Cardiac muscle cell (in vitro differentiated cells and primary cell): ENCODE data around the gene RGS3. TPM values are rescaled to one million over a fixed set of nuclear protein-coding genes. Genes with fewer than 3 reads are reported as not detected.
A peak's percentile ranks its signal among the peaks of the same experiment; 100 is the strongest.

Source experiments
- DNase-seq, 2 donors: peaks; one replicate each; pipeline versions ENCODE4 v3.0.0 to v3.0.0-alpha.2; 2010 to 2017; ENCODE audit warnings: low read depth in 1 of 2, low spot score in 1 of 2
- H3K27ac ChIP-seq: fragments of 200-600 bp; sonication (generic); 2 replicates; pipeline ENCODE4 v1.5.1; 2016
- H3K27me3 ChIP-seq: fragments of 200-600 bp; sonication (generic); 2 replicates; pipeline ENCODE4 v1.6.0; 2016; ENCODE audit warnings: control low read depth
- H3K36me3 ChIP-seq: fragments of 200-600 bp; sonication (generic); 2 replicates; pipeline ENCODE4 v1.5.1; 2016; ENCODE audit warnings: control low read depth
- H3K4me1 ChIP-seq: fragments of 200-600 bp; sonication (generic); 2 replicates; pipeline ENCODE4 v1.8.1; 2017; ENCODE audit warnings: low read depth, mild to moderate bottlenecking, mixed run types
- H3K4me3 ChIP-seq: fragments of 200-600 bp; sonication (generic); 2 replicates; pipeline ENCODE4 v1.5.1; 2016; ENCODE audit warnings: mild to moderate bottlenecking
- H3K9me3 ChIP-seq: fragments of 200-600 bp; sonication (generic); 2 replicates; pipeline ENCODE4 v1.5.1; 2017; ENCODE audit warnings: low read depth, mild to moderate bottlenecking, control low read depth
- CTCF ChIP-seq: IDR thresholded peaks from 2 replicates; pipeline ENCODE4 v1.5.1; 2012; ENCODE audit warnings: low read depth, mild to moderate bottlenecking, low read length
- polyA plus RNA-seq: library from polyadenylated mRNA; unstranded; fragments of >200 nt; fragmentation: Nextera tagmentation; extraction: Ambion mirVana; gene quantifications from 2 replicates; pipeline ENCODE4 v1.2.1, GENCODE V29; 2016
- total RNA-seq: library from RNA; depleted of rRNA; stranded (reverse); fragments of >200 nt; gene quantifications from 2 replicates; pipeline ENCODE4 v1.2.3, GENCODE V29; 2016

The RGS3 gene
- total and polyA plus RNA-seq, 2 experiments from 2014 or later: 94.7 to 126 TPM

- Histone ChIP-seq H3K36me3 (no peaks in the 10 kb centered on the region), H3K27ac (no peak overlapping the region), H3K9me3 (no peaks in the 10 kb centered on the region), H3K27me3 (no peaks in the 10 kb centered on the region), H3K4me3 (no peak overlapping the region), H3K4me1 (no peaks in the 10 kb centered on the region)
- no peak for TF ChIP-seq CTCF
- DNase-seq: no peak
Measured at GRCh38 chr9:113444736-113445135, 18.8 kb upstream of the RGS3 start.

- H3K4me3 ChIP-seq: no peak overlapping the region
- peak; percentile 53 for TF ChIP-seq CTCF
- H3K4me1 ChIP-seq: no peaks in the 10 kb centered on the region
- no peak overlapping the region for H3K27ac ChIP-seq
- H3K36me3 ChIP-seq: no peaks in the 10 kb centered on the region
- no peaks in the 10 kb centered on the region for H3K27me3 ChIP-seq
- H3K9me3 ChIP-seq: no peaks in the 10 kb centered on the region
- DNase-seq: peak; percentile 63 to 73
Measured at GRCh38 chr9:113446323-113446740, 17.2 kb upstream of the RGS3 start.

- Histone ChIP-seq H3K4me3 (no peak overlapping the region), H3K9me3 (no peaks in the 10 kb centered on the region), H3K36me3 (no peaks in the 10 kb centered on the region), H3K27me3 (no peaks in the 10 kb centered on the region), H3K4me1 (peaks cover 7% of the 10 kb centered on the region), H3K27ac (no peak overlapping the region)
- TF ChIP-seq CTCF: no peak
- no peak for DNase-seq
Measured at GRCh38 chr9:113449376-113449775, 14.2 kb upstream of the RGS3 start.

- H3K27me3 ChIP-seq: no peaks in the 10 kb centered on the region
- no peak overlapping the region for H3K4me3 ChIP-seq
- H3K4me1 ChIP-seq: peaks cover 33% of the 10 kb centered on the region
- H3K27ac ChIP-seq: no peak overlapping the region
- no peaks in the 10 kb centered on the region for H3K9me3 ChIP-seq
- DNase-seq: no peak
- no peak for TF ChIP-seq CTCF
- no peaks in the 10 kb centered on the region for H3K36me3 ChIP-seq
Measured at GRCh38 chr9:113452113-113452605, 11.4 kb upstream of the RGS3 start.

GRCh38 chr9:113454914-113455761 lies 8.4 kb upstream of the RGS3 start:
- H3K27ac ChIP-seq: peak overlapping the region; percentile 99
- no peaks in the 10 kb centered on the region for H3K27me3 ChIP-seq
- DNase-seq: peak; percentile 88 to 96
- no peak overlapping the region for H3K4me3 ChIP-seq
- no peaks in the 10 kb centered on the region for H3K36me3 ChIP-seq
- H3K4me1 ChIP-seq: peaks cover 33% of the 10 kb centered on the region
- no peak for TF ChIP-seq CTCF
- H3K9me3 ChIP-seq: no peaks in the 10 kb centered on the region
